ENCODE results near the gene SPTBN4.

Gene SPTBN4

GRCh38 chr19:40604647-40605215 lies 137.9 kb downstream of the SPTBN4 start:
- no peak for TF ChIP-seq ZFX (IDR thresholded peaks at IDR 0.05; ENCODE audit: borderline replicate concordance)
- no peak for TF ChIP-seq CTCF (IDR thresholded peaks at IDR 0.05)
- peak overlapping the region; percentile 97 for H3K27ac ChIP-seq

GRCh38 chr19:40605216-40605971 lies 138.6 kb downstream of the SPTBN4 start:
- peak; percentile 48 for TF ChIP-seq CTCF (IDR thresholded peaks at IDR 0.05)
- no peak for TF ChIP-seq ZFX (IDR thresholded peaks at IDR 0.05; ENCODE audit: borderline replicate concordance)
- peak overlapping the region; percentile 97 for H3K27ac ChIP-seq

- peak overlapping the region; percentile 97 for H3K27ac ChIP-seq
- TF ChIP-seq ZFX (IDR thresholded peaks at IDR 0.05; ENCODE audit: borderline replicate concordance) (no peak), CTCF (IDR thresholded peaks at IDR 0.05) (no peak)
Observed at GRCh38 chr19:40607311-40608239, 140.8 kb downstream of the SPTBN4 start.

- H3K27ac ChIP-seq = peak overlapping the region; percentile 97
- TF ChIP-seq CTCF (IDR thresholded peaks at IDR 0.05) (no peak), ZFX (IDR thresholded peaks at IDR 0.05; ENCODE audit: borderline replicate concordance) (no peak)
Observed at GRCh38 chr19:40608240-40608621, 141.4 kb downstream of the SPTBN4 start.

GRCh38 chr19:40608957-40609356 lies 142.2 kb downstream of the SPTBN4 start:
- TF ChIP-seq ZFX (IDR thresholded peaks at IDR 0.05; ENCODE audit: borderline replicate concordance) (no peak), CTCF (IDR thresholded peaks at IDR 0.05) (no peak)
- H3K27ac ChIP-seq = peak overlapping the region; percentile 97

GRCh38 chr19:40609561-40610395 lies 143.0 kb downstream of the SPTBN4 start:
- peak overlapping the region; percentile 97 for H3K27ac ChIP-seq

More at GRCh38 chr19:40609561-40610395, 143.0 kb downstream of the SPTBN4 start:
- TF ChIP-seq ZFX (IDR thresholded peaks at IDR 0.05; ENCODE audit: borderline replicate concordance) (no peak), CTCF (IDR thresholded peaks at IDR 0.05) (no peak)
